GM23338 (cell line): ENCODE measurements around the gene STAT4. TPM values are rescaled to one million over a fixed set of nuclear protein-coding genes. Genes with fewer than 3 reads are reported as not detected.

Experiments
- ATAC-seq: fragments of 200-7000 bp; cut with Tn5 transposase; 3 replicates; pipeline ENCODE4 v1.9.1; 2020
- DNase-seq: peaks from one replicate; pipeline ENCODE4 v3.0.0-alpha.2; 2015; ENCODE audit warnings: low spot score
- H2AFZ ChIP-seq: fragments of 200-600 bp; sonication (generic); 2 replicates; pipeline ENCODE4 v1.8.0; 2016; ENCODE audit warnings: antibody characterized with exemption, mild to moderate bottlenecking, moderate library complexity
- H3F3A ChIP-seq: fragments of 200-600 bp; sonication (generic); replicated peaks from 2 replicates; pipeline ENCODE4 v1.8.0; 2017; ENCODE audit warnings: antibody characterized with exemption, mixed run types, low read depth
- H3K27ac ChIP-seq: fragments of 200-600 bp; sonication (generic); 2 replicates; pipeline ENCODE4 v1.6.1; 2016; ENCODE audit warnings: low read depth
- H3K27me3 ChIP-seq: fragments of 200-600 bp; sonication (generic); 2 replicates; pipeline ENCODE4 v1.8.0; 2016; ENCODE audit warnings: mild to moderate bottlenecking, mixed run types, moderate library complexity; ENCODE audit not compliant: insufficient read depth
- H3K36me3 ChIP-seq: fragments of 200-600 bp; sonication (generic); 2 replicates; pipeline ENCODE4 v1.8.0; 2016; ENCODE audit warnings: mild to moderate bottlenecking; ENCODE audit not compliant: insufficient read depth
- H3K4me1 ChIP-seq: fragments of 200-600 bp; sonication (generic); 2 replicates; pipeline ENCODE4 v1.8.0; 2016; ENCODE audit warnings: mild to moderate bottlenecking, moderate library complexity; ENCODE audit not compliant: insufficient read depth
- H3K4me2 ChIP-seq: fragments of 200-600 bp; sonication (generic); 2 replicates; pipeline ENCODE4 v1.7.1; 2017; ENCODE audit warnings: mixed run types
- H3K4me3 ChIP-seq: fragments of 200-600 bp; sonication (generic); 2 replicates; pipeline ENCODE4 v1.6.1; 2016; ENCODE audit warnings: mixed run types
- H3K79me2 ChIP-seq: fragments of 200-600 bp; sonication (generic); replicated peaks from 2 replicates; pipeline ENCODE4 v1.8.0; 2017; ENCODE audit warnings: mild to moderate bottlenecking; ENCODE audit not compliant: insufficient read depth
- H3K9me2 ChIP-seq: fragments of 200-600 bp; sonication (generic); 2 replicates; pipeline ENCODE4 v1.8.0; 2017; ENCODE audit not compliant: insufficient read depth
- H4K20me1 ChIP-seq: fragments of 200-600 bp; sonication (generic); replicated peaks from 2 replicates; pipeline ENCODE4 v1.8.0; 2017; ENCODE audit warnings: mild to moderate bottlenecking; ENCODE audit not compliant: insufficient read depth
- H3K27ac Mint-ChIP-seq: 2 replicates; pipeline ENCODE4 v1.8.0; 2020; ENCODE audit warnings: inconsistent platforms, mild to moderate bottlenecking, moderate library complexity, mixed read lengths
- H3K27me3 Mint-ChIP-seq: 3 replicates; pipeline ENCODE4 v1.8.0; 2022; ENCODE audit warnings: low read depth, mild to moderate bottlenecking, moderate library complexity, mixed read lengths, inconsistent platforms; ENCODE audit not compliant: insufficient read depth, poor library complexity
- H3K36me3 Mint-ChIP-seq: 3 replicates; pipeline ENCODE4 v1.8.0; 2021; ENCODE audit warnings: low read depth, mild to moderate bottlenecking, inconsistent platforms, moderate library complexity, mixed read lengths
- H3K4me1 Mint-ChIP-seq: 3 replicates; pipeline ENCODE4 v1.8.0; 2020; ENCODE audit warnings: mild to moderate bottlenecking, inconsistent platforms, mixed read lengths
- H3K4me3 Mint-ChIP-seq: 3 replicates; pipeline ENCODE4 v1.8.0; 2021; ENCODE audit warnings: moderate library complexity, mild to moderate bottlenecking, inconsistent platforms, mixed read lengths
- H3K9me3 Mint-ChIP-seq: 3 replicates; pipeline ENCODE4 v1.8.0; 2020; ENCODE audit warnings: moderate library complexity, mild to moderate bottlenecking, inconsistent platforms, mixed read lengths
- CREB1 ChIP-seq: fragments of 250-450 bp; sonication (Bioruptor Pico); IDR thresholded peaks from 2 replicates; pipeline ENCODE4 v1.5.0; 2020; ENCODE audit warnings: low read depth, mild to moderate bottlenecking, moderate library complexity
- CTCF ChIP-seq, 2 experiments: fragments of 200-600 bp in 1 of 2; sonication (generic) in 1 of 2; conservative IDR thresholded peaks; 2 replicates each; pipeline versions ENCODE4 v1.5.1 to v1.6.1; 2016 to 2017; ENCODE audit warnings: antibody characterized with exemption in 2 of 2, low read depth in 2 of 2, mild to moderate bottlenecking in 2 of 2, moderate library complexity in 1 of 2
- ETS1 ChIP-seq: IDR thresholded peaks from 2 replicates; pipeline ENCODE4 v1.6.1; 2016; ENCODE audit warnings: antibody characterized with exemption
- EZH2 ChIP-seq: fragments of 200-600 bp; sonication (generic); IDR thresholded peaks from one replicate; pipeline ENCODE4 v1.8.0; 2017; ENCODE audit warnings: antibody characterized with exemption, mild to moderate bottlenecking, low read depth; ENCODE audit not compliant: unreplicated experiment
- EZH2phosphoT487 ChIP-seq: fragments of 200-600 bp; sonication (generic); IDR thresholded peaks from one replicate; pipeline ENCODE4 v1.8.1; 2018; ENCODE audit warnings: antibody characterized with exemption; ENCODE audit not compliant: unreplicated experiment
- JUNB ChIP-seq: IDR thresholded peaks from one replicate; pipeline ENCODE4 v1.6.1; 2016; ENCODE audit warnings: antibody characterized with exemption; ENCODE audit not compliant: unreplicated experiment
- NANOG ChIP-seq: IDR thresholded peaks from 2 replicates; pipeline ENCODE4 v1.6.1; 2016; ENCODE audit warnings: antibody characterized with exemption, borderline replicate concordance
- POLR2AphosphoS5 ChIP-seq: IDR thresholded peaks from 2 replicates; pipeline ENCODE4 v1.6.1; 2016; ENCODE audit warnings: antibody characterized with exemption, low read depth
- REST ChIP-seq: IDR thresholded peaks from one replicate; pipeline ENCODE4 v1.6.1; 2018; ENCODE audit warnings: antibody characterized with exemption; ENCODE audit not compliant: unreplicated experiment
- STAT1 ChIP-seq: IDR thresholded peaks from one replicate; pipeline ENCODE4 v1.6.1; 2016; ENCODE audit warnings: antibody characterized with exemption; ENCODE audit not compliant: unreplicated experiment
- ZNF114 ChIP-seq: fragments of 250-450 bp; sonication (Bioruptor Pico); IDR thresholded peaks from 2 replicates; pipeline ENCODE4 v1.5.0; 2020; ENCODE audit warnings: mild to moderate bottlenecking, moderate library complexity
- ZNF331 ChIP-seq: fragments of 250-450 bp; sonication (Bioruptor Pico); IDR thresholded peaks from 2 replicates; pipeline ENCODE4 v1.5.0; 2020; ENCODE audit warnings: low read depth, mild to moderate bottlenecking, moderate library complexity
- ZNF462 ChIP-seq: fragments of 250-450 bp; sonication (Bioruptor Pico); IDR thresholded peaks from 2 replicates; pipeline ENCODE4 v1.5.0; 2020; ENCODE audit warnings: mild to moderate bottlenecking, moderate library complexity
- polyA plus RNA-seq: library from polyadenylated mRNA; unstranded; fragments of >200 nt; fragmentation: Nextera tagmentation; extraction: Ambion mirVana; gene quantifications from 2 replicates; pipeline ENCODE4 v1.2.1, GENCODE V29; 2016
- total RNA-seq: library from RNA; depleted of rRNA; stranded (reverse); fragments of >200 nt; shearing (Covaris generic); gene quantifications from 2 replicates; pipeline ENCODE4 v1.2.3, GENCODE V29; 2014

Gene STAT4
- total and polyA plus RNA-seq, 2 experiments from 2014 or later: 0.52 to 0.86 TPM

GRCh38 chr2:191125646-191126045, 25.1 kb downstream of the STAT4 start:
- Histone ChIP-seq H3K36me3 (no peaks in the 10 kb centered on the region), H3K4me2 (no peak overlapping the region), H3K4me1 (no peaks in the 10 kb centered on the region), H4K20me1 (no peaks in the 10 kb centered on the region), H3K27ac (no peak overlapping the region), H3K9me2 (no peaks in the 10 kb centered on the region), H2AFZ (no peak overlapping the region), H3K27me3 (no peaks in the 10 kb centered on the region), H3K4me3 (no peak overlapping the region), H3F3A (no peaks in the 10 kb centered on the region), H3K79me2 (no peaks in the 10 kb centered on the region)
- DNase-seq (no peak), ATAC-seq (no peak)
- Mint-ChIP-seq H3K4me1 (no peaks in the 10 kb centered on the region), H3K27ac (no peak overlapping the region), H3K36me3 (no peaks in the 10 kb centered on the region), H3K9me3 (no peaks in the 10 kb centered on the region), H3K4me3 (no peak overlapping the region), H3K27me3 (no peaks in the 10 kb centered on the region)
- TF ChIP-seq CTCF (conservative IDR thresholded peaks at IDR 0.05; ENCODE audit: low read depth in 2 of 2): no peak
- no peak for TF ChIP-seq NANOG
- no peak for TF ChIP-seq CREB1
- no peak for TF ChIP-seq EZH2
- TF ChIP-seq EZH2phosphoT487: no peak
- no peak for TF ChIP-seq JUNB
- no peak for TF ChIP-seq ZNF331 (CRISPR knock-in tag)
- no peak for TF ChIP-seq POLR2AphosphoS5
- TF ChIP-seq ZNF462 (CRISPR knock-in tag): no peak
- TF ChIP-seq ETS1: no peak
- TF ChIP-seq ZNF114: no peak
- TF ChIP-seq REST: no peak
- no peak for TF ChIP-seq STAT1
